HEK293 (cell line): ENCODE data around the gene PNPLA2.

Experiments used
- PATZ1 ChIP-seq: fragments of 450-650 bp; formaldehyde crosslinking; IDR thresholded peaks from 2 replicates; pipeline ENCODE4 v1.5.1; 2016; ENCODE audit warnings: missing biosample characterization, missing genetic modification characterization
- ZNF423 ChIP-seq: fragments of 450-650 bp; formaldehyde crosslinking; IDR thresholded peaks from 2 replicates; pipeline ENCODE4 v1.5.1; 2016; ENCODE audit warnings: missing biosample characterization, missing genetic modification characterization
- ZNF830 ChIP-seq: fragments of 450-650 bp; IDR thresholded peaks from 2 replicates; pipeline ENCODE4 v1.5.0; 2018; ENCODE audit warnings: missing biosample characterization, missing genetic modification characterization, low read depth, mild to moderate bottlenecking, moderate library complexity
- TF ChIP-seq, protein P1 (sequence below): fragments of 450-650 bp; formaldehyde crosslinking; IDR thresholded peaks from 2 replicates; pipeline ENCODE4 v1.5.1; 2016; ENCODE audit warnings: missing biosample characterization, missing genetic modification characterization

- TF ChIP-seq PATZ1 (peak; percentile 44; the same call in 1 of the 2 replicates), ZNF830 (tag by site-specific recombination) (no peak), ZNF423 (tag by site-specific recombination) (no peak)
- TF ChIP-seq, protein P1, sequence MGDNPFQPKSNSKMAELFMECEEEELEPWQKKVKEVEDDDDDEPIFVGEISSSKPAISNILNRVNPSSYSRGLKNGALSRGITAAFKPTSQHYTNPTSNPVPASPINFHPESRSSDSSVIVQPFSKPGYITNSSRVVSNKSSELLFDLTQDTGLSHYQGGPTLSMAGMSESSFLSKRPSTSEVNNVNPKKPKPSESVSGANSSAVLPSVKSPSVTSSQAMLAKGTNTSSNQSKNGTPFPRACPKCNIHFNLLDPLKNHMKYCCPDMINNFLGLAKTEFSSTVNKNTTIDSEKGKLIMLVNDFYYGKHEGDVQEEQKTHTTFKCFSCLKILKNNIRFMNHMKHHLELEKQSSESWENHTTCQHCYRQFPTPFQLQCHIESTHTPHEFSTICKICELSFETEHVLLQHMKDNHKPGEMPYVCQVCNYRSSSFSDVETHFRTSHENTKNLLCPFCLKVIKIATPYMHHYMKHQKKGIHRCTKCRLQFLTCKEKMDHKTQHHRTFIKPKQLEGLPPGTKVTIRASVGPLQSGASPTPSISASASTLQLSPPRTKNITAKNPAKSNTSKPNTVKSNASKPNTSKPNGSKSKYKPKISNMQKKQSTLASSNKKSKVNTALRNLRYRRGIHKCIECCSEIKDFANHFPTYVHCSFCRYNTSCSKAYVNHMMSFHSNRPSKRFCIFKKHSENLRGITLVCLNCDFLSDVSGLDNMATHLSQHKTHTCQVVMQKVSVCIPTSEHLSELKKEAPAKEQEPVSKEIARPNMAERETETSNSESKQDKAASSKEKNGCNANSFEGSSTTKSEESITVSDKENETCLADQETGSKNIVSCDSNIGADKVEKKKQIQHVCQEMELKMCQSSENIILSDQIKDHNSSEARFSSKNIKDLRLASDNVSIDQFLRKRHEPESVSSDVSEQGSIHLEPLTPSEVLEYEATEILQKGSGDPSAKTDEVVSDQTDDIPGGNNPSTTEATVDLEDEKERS (tag by site-specific recombination): no peak
Measured at GRCh38 chr11:803770-804598, 14.7 kb upstream of the PNPLA2 start.
